GM18520 (cell line): ENCODE data around the gene AAK1.
"Not testable (repeated sequence)": the region's sequence is repeated elsewhere in the genome, so short reads cannot be mapped to it uniquely, and the experiment has no call there.

Experiments
- ATAC-seq: cut with Tn5 transposase; IDR thresholded peaks from one replicate; pipeline ENCODE4 v1.9.1; 2021; ENCODE audit not compliant: unreplicated experiment

AAK1 gene

DNA sequence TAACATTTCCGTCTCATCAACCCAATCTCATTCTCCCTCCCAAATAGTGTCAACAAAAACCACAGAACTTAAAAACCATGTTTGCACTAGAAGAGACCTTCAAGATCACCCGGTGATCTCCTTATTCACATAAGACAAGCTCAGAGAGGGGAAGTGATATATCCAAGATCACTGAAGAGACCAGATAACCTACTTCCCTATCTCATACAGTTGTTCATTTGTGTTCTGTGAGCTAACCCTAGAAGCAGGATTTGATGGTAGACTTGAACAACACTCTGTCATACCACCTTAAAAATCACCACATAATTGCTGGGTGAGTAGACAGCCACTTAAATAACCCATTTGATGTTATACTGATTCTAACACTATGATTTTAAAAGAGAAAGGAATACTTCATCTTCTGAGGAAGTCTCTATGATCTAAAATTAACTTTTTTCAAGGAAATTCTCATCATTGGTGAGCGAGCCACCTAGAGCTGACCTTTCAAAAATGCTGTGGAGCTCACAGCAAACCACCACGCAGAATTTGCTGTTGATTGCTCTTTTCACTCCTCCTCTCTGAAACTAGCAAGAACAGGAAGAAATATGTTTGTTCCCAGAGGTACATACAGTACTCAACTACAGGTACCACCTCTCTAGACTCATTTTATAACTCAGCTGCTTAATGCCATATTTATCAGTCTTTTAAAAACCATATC, 15.1 kb downstream of the AAK1 start:
- ATAC-seq = no peak

DNA sequence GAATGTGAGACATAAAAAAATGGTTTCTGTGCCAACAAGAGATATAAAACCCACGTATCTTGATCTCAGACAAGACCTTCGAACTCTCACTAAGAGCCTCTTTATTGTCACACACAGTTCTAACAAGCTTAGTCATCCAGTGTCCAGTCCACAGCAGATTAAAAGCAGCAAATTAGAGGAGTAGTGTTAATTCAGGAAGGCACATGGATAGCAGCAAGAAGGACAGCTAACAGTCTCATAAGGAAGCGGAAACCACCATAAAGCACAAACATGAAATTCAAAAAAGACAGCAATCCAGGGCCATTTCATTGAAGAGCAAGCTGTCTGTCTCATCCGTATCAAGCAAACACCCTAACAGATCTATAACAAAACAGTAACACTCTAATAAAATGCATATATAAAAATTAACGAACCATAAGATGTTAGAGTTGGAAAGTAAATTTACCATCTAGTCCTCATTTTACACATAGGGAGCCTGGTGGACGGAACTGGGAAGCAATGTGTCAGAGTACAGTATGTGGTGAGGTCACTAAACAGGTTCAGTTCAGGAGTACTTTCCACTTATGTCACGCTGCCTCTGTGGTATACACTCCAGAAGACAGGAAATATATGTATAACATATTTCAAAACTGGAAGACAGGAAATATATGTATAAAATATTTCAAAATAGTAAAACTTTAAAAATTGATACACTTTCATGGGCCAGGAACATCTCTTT, 18.3 kb downstream of the AAK1 start:
- ATAC-seq = no peak

GRCh38 chr2:69624611-69625010, 18.9 kb downstream of the AAK1 start:
- no peak for ATAC-seq

GRCh38 chr2:69624131-69624530, 19.4 kb downstream of the AAK1 start:
- no peak for ATAC-seq

DNA sequence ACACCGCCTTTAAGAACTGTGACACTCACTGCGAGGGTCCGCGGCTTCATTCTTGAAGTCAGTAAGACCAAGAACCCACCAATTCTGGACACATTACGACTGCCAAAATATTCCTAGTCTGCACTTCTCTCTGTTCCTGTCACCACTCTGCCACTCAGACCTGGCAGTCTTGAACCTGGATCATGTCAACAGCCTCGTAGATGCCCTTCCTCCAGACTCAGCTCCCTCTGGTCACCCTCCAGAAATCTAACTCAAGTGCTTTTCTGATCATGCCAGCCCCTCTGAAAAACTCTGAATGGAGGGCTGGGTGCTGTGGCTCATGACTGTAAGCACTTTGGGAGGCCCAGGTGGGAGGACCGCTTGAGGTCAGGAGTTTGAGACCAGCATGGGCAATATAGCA, 20.3 kb downstream of the AAK1 start:
- no peak for ATAC-seq

GRCh38 chr2:69622805-69623204, 20.7 kb downstream of the AAK1 start:
- not testable (repeated sequence) for ATAC-seq

- ATAC-seq = not testable (repeated sequence)
Observed at GRCh38 chr2:69622017-69622540, 21.5 kb downstream of the AAK1 start.

GRCh38 chr2:69621440-69621839, 22.1 kb downstream of the AAK1 start:
- ATAC-seq = no peak

DNA sequence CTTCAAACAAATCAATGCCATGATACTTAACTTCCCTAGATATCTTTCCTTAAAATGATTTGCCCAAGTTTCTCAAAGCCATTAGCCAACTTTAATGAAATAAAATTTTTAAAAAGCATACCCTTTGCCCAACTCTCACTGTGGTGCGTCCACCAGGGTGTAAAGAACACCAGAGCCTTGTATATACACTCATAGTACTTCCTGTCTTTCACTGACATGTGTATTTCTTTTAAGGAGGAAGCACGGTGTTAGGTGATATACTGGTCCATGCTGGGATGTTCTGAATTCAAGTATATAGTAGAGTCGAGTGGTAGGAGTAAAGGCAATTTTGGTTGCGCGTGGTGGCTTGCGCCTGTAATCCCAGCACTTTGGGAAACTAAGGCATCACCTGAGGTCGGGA, 22.7 kb downstream of the AAK1 start:
- ATAC-seq = no peak

GRCh38 chr2:69619725-69620124, 23.8 kb downstream of the AAK1 start:
- no peak for ATAC-seq

GRCh38 chr2:69618362-69618761, 25.2 kb downstream of the AAK1 start:
- no peak for ATAC-seq

- no peak for ATAC-seq
Observed at GRCh38 chr2:69617744-69618143, 25.8 kb downstream of the AAK1 start.

GRCh38 chr2:69616755-69617154, 26.8 kb downstream of the AAK1 start:
- ATAC-seq = peak; percentile 62

DNA sequence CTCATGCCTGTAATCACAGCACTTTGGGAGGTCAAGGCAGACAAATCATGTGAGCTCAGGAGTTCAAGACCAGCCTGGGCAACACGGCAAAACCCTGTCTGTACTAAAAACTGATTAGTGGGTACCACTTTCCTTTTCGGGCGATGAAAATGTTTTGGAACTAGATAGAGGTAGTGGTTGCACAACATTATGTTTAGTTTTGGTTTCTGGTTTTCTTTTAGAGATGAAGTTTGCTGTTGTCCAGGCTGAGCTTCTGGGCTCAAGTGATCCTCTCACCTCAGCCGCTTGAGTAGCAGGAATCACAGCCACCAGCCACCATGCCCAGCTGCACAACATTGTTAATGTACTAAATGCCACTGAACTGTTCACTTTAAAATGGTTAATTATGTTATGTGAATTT, 27.6 kb downstream of the AAK1 start:
- ATAC-seq = no peak

- no peak for ATAC-seq
Observed at GRCh38 chr2:69615078-69615625, 28.4 kb downstream of the AAK1 start.

DNA sequence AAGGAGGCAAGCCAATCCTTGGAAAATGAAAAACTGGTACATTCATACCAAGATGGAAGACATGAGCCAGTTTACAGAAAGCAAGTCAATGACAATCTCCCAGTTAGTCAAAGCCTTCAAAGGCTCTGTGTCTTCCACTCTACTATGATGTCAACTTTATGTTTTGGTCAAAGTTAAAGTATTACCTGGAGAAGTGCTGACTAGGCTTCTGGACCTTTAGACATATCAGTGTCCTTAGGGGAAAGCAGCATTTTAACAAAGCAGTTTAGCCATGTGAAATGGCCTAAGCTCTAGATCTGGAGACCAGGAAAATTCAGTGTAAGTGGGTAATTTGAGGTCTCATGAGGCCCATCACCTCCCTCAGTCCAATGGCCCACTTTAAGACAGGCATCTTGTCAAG, 30.8 kb downstream of the AAK1 start:
- ATAC-seq = no peak

- ATAC-seq = no peak
Observed at GRCh38 chr2:69612200-69612599, 31.3 kb downstream of the AAK1 start.

DNA sequence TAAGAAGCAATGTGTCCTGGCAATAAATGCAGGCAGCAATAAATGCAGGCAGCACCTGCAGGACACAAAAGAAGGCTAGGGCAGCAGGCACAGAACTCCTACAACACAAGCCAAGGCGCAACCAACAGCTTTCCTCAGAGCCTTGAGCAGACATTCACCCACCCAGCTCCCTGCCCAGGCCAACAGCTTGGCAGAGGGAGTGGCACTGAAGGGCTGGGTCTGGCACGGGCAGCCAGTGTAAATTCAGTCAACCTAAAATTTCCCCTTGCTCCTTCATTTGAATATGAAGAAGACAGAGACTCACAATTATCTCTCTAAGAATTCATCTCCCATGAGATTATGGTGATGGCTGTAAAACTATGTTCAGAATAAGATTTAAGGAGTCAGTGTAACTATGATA, 35.4 kb downstream of the AAK1 start:
- ATAC-seq = no peak

DNA sequence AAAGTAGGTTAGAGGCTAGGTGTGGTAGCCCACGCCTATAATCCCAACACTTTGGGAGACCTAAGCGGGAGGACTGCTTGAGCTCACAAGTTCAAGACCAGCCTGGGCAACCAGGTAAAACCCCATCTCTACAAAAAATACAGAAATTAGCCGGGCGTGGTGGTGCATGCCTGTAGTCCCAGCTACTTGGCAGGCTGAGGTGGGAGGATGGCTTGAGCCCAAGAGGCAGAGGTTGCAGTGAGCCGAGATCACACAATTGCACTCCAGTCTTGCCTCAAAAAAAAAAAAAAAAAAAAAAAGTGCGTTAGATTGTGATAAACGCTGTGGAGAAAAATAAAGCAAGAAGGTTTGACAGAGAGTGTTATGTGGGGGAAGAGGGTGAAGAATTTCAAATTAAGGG, 36.8 kb downstream of the AAK1 start:
- not testable (repeated sequence) for ATAC-seq

- ATAC-seq = no peak
Observed at GRCh38 chr2:69605284-69605683, 38.3 kb downstream of the AAK1 start.

DNA sequence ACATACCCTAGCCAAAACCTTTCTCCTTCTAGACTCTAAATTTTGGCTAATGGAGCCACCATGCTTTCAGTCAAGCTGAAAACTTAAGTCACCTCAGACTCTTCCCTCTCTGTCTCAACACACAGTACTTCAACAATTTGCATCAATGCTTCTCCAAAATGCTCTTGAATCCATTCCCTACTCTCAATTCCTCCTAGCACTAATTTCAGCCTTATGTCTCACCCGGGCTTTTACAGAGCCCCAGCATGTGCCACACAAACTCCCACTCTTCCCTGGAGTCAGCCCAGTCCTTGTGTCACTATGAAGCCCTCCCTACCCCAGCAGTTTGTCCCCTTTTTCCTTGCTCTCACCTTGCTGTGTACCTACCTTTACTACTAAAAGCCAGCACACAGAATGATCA, 38.7 kb downstream of the AAK1 start:
- no peak for ATAC-seq

GRCh38 chr2:69604026-69604678, 39.4 kb downstream of the AAK1 start:
- no peak for ATAC-seq
